Sciatic nerve (tissue), 2 donors: ENCODE results near the gene MEOX2. TPM values are rescaled to one million over a fixed set of nuclear protein-coding genes. Genes with fewer than 3 reads are reported as not detected.

Experiments
- ATAC-seq: fragments of 200-7000 bp; cut with Tn5 transposase; one replicate; pipeline ENCODE4 v1.9.1; 2020; ENCODE audit warnings: mild to moderate bottlenecking, moderate library complexity
- DNase-seq: peaks from one replicate; pipeline ENCODE4 v3.0.0-alpha.2; 2020; ENCODE audit warnings: low spot score
- intact Hi-C: fragments of 100-400 bp; cut with DNase I; formaldehyde crosslinking; loops from one replicate; pipeline ENCODE4 v1.14.2; 2022
- total RNA-seq: library from RNA; stranded (reverse); fragmentation: NEBNext Ultra II Directional; extraction: Animal tissue kit (Norgen Biotek cat#: 25700); gene quantifications from one replicate; pipeline ENCODE4 v1.2.1, GENCODE V29; 2021
- donor health status: DM: no; HTN: no; CAD: no.
- donor health status: DM: no; HTN: no; CAD: no.

The MEOX2 gene
- 142 TPM for total RNA-seq

DNA sequence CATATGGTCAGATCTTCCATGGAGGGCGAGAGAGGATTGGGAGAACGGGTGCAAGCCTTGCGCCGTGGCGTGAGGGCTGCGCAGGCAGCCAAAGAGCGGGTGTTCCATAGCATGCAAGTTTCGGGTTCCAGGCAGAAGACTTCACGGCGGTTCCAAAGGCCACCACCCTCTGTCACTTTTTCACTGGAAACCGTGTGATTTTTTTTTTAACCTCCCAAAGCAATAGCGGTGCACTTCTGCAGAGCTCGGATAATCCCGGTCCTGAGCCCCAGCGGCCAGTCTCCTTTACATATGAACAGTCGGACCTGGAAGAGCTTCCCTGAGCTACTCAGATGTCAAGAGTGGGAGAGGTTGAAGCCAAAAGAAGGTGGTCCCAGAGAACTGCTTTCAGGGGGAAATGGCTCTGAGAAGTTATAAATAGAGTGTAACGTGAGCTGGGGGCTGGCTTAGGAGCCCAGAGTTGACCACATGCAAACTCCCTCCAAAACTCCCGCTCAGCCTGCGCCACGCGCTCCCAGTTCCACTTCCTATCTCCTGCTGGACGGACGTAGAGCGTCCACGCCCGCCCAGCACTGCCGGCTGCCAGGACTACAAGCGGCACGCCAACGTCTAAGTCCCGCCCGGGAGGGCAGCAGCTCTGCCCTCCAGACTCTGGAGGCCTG is at the start of gene MEOX2:
Gene MEOX2, minus strand, starts transcription at position 389 of the 662 bp plus-strand sequence. Its CDS starts 281 bp downstream, at position 108.
- DNase-seq (peak; percentile 93), ATAC-seq (peak; percentile 96)
- intact Hi-C loops, result no loop called here

GRCh38 chr7:15729746-15730145 is 43.3 kb upstream of the MEOX2 start:
- no peak for DNase-seq
- intact Hi-C loops, result no loop called here
- peak; percentile 59 for ATAC-seq

GRCh38 chr7:15725051-15725450 is 38.6 kb upstream of the MEOX2 start:
- DNase-seq, result no peak
- intact Hi-C loops, result no loop called here
- no peak for ATAC-seq

DNA sequence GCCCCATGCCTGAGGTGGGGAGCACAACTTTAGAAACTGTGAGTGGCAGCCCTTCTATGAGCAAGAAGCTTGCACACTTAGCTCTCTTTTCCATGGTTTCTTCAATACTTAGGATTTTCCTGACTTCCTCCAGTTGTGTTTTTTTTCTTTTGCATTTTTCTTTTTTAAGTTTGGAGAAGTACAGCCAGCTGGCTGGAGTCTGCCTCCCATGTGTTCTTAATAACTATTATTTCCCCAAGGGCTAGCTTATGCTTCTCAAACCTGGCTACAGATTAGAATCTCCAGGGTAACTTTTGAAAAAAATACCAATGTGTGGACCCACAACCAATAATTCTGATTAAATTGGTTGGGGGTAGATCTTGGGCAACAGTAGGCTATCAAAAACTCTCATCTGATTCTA is 37.4 kb upstream of the MEOX2 start:
- DNase-seq (no peak), ATAC-seq (peak; percentile 87)
- intact Hi-C loops, result no loop called here

DNA sequence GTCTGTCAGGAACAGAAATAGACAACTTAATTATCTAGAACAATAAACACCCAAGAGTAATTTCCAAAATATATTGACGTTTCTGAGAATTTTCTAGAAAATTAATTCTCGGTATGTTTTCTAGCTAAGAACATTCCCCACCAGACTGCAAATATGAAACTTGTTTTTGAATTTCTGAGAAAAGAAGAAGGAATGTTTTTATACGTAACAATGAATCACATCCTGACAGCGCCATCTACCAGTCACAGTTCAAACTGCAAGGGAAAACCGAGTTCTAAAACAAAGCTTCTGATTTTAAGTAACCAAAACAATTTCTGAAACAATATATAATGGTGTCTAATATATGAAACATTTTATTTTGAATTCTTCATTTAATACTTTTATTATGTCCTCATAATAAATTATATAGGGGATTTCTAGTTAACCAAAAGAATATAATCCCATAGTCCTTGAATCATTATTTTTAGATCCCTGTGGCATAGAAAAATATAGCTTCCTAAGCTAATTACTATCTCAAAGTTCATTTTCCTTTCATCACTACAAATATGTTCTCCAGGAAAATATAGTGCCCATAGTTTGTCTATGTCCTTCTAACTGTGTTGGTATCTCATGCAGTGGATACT is 34.5 kb upstream of the MEOX2 start:
- ATAC-seq (peak; percentile 41), DNase-seq (no peak)
- intact Hi-C loops, result no loop called here

- intact Hi-C loops, result no loop called here
- DNase-seq (no peak), ATAC-seq (no peak)
Observed at GRCh38 chr7:15719311-15719710, 32.8 kb upstream of the MEOX2 start.

DNA sequence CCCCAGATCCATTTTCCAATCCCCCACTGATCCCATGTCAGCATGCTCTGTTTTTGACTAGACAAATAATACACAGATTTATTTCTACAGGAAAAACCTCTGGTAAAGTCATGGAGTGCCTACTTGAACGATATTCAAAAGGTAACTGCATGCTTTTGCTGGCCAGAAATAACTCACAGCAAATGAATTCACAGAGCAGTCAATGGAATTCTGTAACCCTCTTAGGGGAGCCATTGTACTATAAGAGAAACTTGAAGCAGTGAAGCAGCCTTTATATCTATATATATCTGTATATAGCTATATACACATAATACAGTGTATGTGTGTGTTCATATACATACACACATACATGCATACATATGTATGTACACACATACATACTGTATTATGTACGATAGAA is 29.0 kb upstream of the MEOX2 start:
- DNase-seq, result no peak
- no peak for ATAC-seq
- intact Hi-C loops, result no loop called here

GRCh38 chr7:15709978-15710377 is 23.5 kb upstream of the MEOX2 start:
- intact Hi-C loops, result no loop called here
- no peak for DNase-seq
- no peak for ATAC-seq

DNA sequence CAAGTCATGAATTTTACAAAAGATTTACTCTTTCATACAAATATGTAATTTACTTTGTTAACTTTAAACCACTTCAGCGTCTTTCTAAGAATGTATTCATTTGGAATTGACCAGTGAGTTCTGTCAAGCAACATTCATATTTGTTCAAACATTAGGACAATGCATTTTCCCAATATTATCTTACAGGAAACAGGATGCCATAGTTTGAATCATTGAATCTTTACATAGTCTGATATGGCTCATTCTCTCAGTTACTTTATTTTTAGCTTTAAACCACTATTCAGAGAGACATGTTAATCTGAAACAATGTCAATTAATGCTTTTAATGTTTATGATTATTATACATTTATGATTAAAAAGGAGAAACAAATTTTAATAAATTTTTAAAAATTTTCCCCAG is 21.1 kb upstream of the MEOX2 start:
- no peak for DNase-seq

GRCh38 chr7:15703732-15704131 is 17.2 kb upstream of the MEOX2 start:
- intact Hi-C loops, result no loop called here
- no peak for DNase-seq
- ATAC-seq, result no peak

More for the DNA sequence above, 21.1 kb upstream of the MEOX2 start:
- intact Hi-C loops, result no loop called here
- no peak for ATAC-seq

- no peak for DNase-seq
- peak; percentile 18 for ATAC-seq
- intact Hi-C loops, result no loop called here
Observed at GRCh38 chr7:15692501-15693020, 6.1 kb upstream of the MEOX2 start.

DNA sequence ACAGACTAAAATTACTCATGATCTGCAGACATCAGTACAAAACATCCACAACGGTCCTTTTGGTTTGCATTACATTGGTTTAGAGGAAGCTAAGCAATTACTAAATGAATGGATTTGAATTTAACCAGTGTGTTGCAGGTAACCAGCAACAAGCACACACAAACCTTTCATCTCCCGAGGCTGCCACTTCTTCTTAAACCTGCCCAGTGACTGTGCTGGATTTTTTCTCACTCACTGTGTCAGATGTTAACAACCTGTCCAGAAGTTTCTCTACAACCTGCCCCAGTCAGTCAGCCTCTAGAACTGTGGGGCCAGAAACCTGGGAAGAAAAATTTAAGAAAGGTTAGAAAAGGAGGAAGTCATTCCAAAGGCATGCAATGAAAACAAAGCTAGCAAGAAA is 2.4 kb upstream of the MEOX2 start:
- no peak for ATAC-seq

GRCh38 chr7:15688279-15688626 is 1.8 kb upstream of the MEOX2 start:
- DNase-seq, result no peak
- ATAC-seq, result no peak
- intact Hi-C loops, result no loop called here

More for the DNA sequence above, 2.4 kb upstream of the MEOX2 start:
- DNase-seq, result no peak
- intact Hi-C loops, result no loop called here

DNA sequence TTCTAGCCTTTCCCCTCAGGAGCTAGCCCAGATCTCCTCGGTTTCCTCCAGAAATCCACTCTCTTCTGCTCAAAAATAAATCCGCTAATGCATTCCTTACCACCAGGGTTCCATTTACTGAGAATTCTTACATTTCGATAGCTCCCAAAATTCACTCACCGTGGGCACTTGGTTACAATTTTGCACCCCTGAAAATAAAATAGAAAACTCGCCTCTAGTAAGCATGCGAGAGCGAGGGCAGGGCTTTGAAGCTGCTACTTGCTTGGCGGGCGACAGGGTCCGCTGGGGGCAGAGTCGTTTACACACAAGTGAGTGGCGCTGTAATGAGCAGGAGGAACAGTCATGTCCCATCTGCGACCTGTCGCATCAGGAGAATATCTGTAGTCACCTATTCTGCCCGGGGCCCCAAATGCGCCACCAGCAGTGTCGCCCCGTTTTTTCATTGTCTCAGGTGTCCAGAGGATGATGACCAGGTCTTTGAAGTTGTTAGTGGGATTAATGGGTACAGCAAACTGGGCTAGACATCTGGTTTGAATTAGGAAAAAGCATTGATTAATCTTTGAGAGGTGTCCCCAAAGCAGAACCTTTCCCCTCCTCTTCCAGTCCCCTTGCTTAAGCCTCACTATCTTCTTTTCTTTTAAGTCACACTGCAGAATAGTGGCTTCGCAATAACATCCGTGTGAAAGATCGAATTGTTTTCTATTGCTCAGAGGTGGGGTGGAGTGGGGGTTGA is 1.2 kb upstream of the MEOX2 start:
- ATAC-seq, result peak; percentile 27
- intact Hi-C loops, result no loop called here

GRCh38 chr7:15686957-15687545 is 568 bp upstream of the MEOX2 start:
- ATAC-seq (peak; percentile 27), DNase-seq (no peak)
- intact Hi-C loops, result no loop called here

More for the DNA sequence above, 1.2 kb upstream of the MEOX2 start:
- DNase-seq, result no peak

- ATAC-seq, result peak; percentile 54
- peak; percentile 69 for DNase-seq
- intact Hi-C loops, result no loop called here
Observed at GRCh38 chr7:15685358-15686294, 857 bp downstream of the MEOX2 start.

DNA sequence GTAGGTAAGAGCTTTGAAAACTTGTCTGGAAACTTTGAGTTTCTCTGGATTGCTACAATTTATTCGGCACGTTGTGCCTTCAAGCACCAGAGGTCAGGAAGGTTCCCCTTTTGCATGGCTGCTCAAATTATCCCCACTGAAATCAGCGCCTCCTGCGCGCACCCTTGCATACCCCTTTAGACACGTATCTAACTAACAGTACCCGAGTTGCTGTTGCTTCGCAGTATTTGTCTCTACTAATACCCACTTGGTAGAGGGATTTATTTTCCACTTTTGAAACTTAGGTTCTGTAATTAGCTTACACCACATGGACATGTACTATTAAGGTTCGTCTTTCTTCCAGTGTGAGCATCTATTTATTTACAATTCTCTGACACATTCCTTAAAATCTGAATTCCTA is 1.6 kb downstream of the MEOX2 start:
- intact Hi-C loops, result no loop called here
- peak; percentile 40 for ATAC-seq
- no peak for DNase-seq

DNA sequence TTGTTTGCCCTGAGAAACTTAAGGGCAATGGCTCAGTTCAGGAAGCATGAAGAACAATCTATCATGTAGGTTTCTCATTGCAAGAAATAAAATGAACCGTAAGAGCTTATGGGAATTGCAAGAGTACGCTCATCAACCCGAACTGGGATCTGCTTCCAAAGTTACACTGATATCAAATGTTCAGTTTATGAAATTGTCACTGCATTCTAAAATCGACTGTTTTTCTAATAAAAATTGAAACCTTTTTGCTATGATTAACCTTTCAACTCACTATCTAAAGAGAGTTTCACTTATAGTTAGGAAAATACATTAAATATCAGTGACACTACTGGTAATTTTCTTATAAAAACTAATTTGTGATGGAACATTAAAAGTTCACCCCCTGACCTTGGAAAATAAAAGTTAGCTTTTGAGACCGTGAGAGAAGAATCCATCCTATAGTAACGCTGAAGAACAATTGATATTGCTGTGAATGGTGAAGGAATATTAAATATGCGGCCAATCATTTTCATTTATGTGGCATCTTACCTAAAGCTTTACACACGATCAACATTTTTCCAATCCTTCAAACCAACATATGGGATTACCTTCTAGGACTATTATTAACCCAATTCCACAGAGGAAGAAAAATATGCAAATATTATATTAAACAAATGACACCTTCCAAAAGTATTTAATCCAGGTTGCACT is 2.2 kb downstream of the MEOX2 start:
- DNase-seq, result no peak
- no peak for ATAC-seq
- intact Hi-C loops, result no loop called here
